ENCODE data around the gene PSENEN. TPM values are rescaled to one million over a fixed set of nuclear protein-coding genes. Genes with fewer than 3 reads are reported as not detected.

The PSENEN gene
- total and polyA plus RNA-seq, 2 of the 8 experiments (the other 6 are each of a cell fraction or from before 2014, with no cell fraction given): 66.7 to 75.3 TPM

GRCh38 chr19:35712567-35713505 is 32.6 kb upstream of the PSENEN start:
- Histone ChIP-seq H2BK20ac (ENCODE audit: low read length) (no peak overlapping the region), H3K4ac (replicated peaks; ENCODE audit: insufficient read length, low read depth, low read length) (no peak overlapping the region), H3K27me3 (replicated peaks in 1 of 4; ENCODE audit: control insufficient read depth in 3 of 4, extremely low read depth in 1 of 4, insufficient read depth in 3 of 4, low read length in 3 of 4) (no peaks in the 10 kb centered on the region), H3K27ac (ENCODE audit: low read depth, low read length) (no peak overlapping the region), H3K9me3 (ENCODE audit: insufficient read depth in 2 of 2, low read depth in 1 of 2, low read length in 1 of 2) (no peaks in the 10 kb centered on the region), H2BK120ac (replicated peaks; ENCODE audit: low read depth, low read length) (no peak overlapping the region), H3K18ac (ENCODE audit: extremely low read depth, low read length) (no peak overlapping the region), H2BK5ac (ENCODE audit: low read depth, low read length) (no peak overlapping the region), H3K4me1 (replicated peaks in 1 of 4; ENCODE audit: control insufficient read depth in 3 of 4, insufficient read depth in 4 of 4, low read length in 3 of 4) (peaks cover 0 to 28% (median 16%) of the 10 kb centered on the region in 4 experiments; a peak in 6 of 7 replicates), H3K9ac (replicated peaks in 1 of 4; ENCODE audit: extremely low read depth in 1 of 4, low read depth in 3 of 4, low read length in 3 of 4) (no peak overlapping the region), H3K23ac (ENCODE audit: insufficient read length) (no peak overlapping the region), H3K79me2 (ENCODE audit: control insufficient read depth in 1 of 2, insufficient read depth in 2 of 2, low read length in 2 of 2) (no peaks in the 10 kb centered on the region; a peak in 1 of 4 replicates), H3K14ac (ENCODE audit: insufficient read length) (no peak overlapping the region), H3K36me3 (ENCODE audit: control insufficient read depth in 2 of 4, insufficient read depth in 4 of 4, low read length in 3 of 4) (no peaks in the 10 kb centered on the region; a peak in 1 of 8 replicates), H3K23me2 (ENCODE audit: low read depth, low read length) (peaks cover 10% of the 10 kb centered on the region), H4K5ac (ENCODE audit: insufficient read length, low read depth, low read length) (no peak overlapping the region), H2AK5ac (ENCODE audit: low read depth, low read length) (no peak overlapping the region), H3K79me1 (ENCODE audit: low read depth, low read length) (no peaks in the 10 kb centered on the region), H3K4me3 (ENCODE audit: extremely low read depth in 1 of 4, insufficient read depth in 2 of 4, low read depth in 3 of 4, low read length in 4 of 4) (no peak overlapping the region), H2BK12ac (ENCODE audit: low read depth, low read length) (no peak overlapping the region), H3K56ac (replicated peaks; ENCODE audit: insufficient read length, low read depth, low read length) (no peak overlapping the region), H2AFZ (ENCODE audit: low read length) (no peak overlapping the region), H4K20me1 (replicated peaks in 1 of 2; ENCODE audit: control insufficient read depth in 1 of 2, insufficient read depth in 2 of 2, low read length in 2 of 2) (peaks cover 5% of the 10 kb centered on the region in 2 experiments), H3K4me2 (ENCODE audit: insufficient read depth in 1 of 2, low read depth in 2 of 2, low read length in 2 of 2) (no peak overlapping the region), H4K91ac (replicated peaks; ENCODE audit: insufficient read length, low read length) (no peak overlapping the region), H4K8ac (ENCODE audit: extremely low read depth, insufficient read depth, low read length) (no peak overlapping the region), H2BK15ac (ENCODE audit: low read length) (no peak overlapping the region)
- POLR2A ChIA-PET (ENCODE audit: partially characterized antibody): interaction anchor here (1.0 to 4.9 kb wide), 6 partner anchors 9 to 100 kb away, joined by 3 to 28 read pairs (median 8); partner anchors contain the start of genes HAUS5 and ZBTB32
- CTCF ChIA-PET (ENCODE audit: partially characterized antibody): interaction anchor here (0.6 to 6.6 kb wide), 6 partner anchors 13 to 1942 kb away, joined by 3 to 105 read pairs (median 4); no protein-coding TSS in a partner anchor
- FAIRE-seq (no peak), DNase-seq (ENCODE audit: low read depth in 1 of 2, low spot score in 2 of 2) (peak in 1 of 2 experiments; percentile 62)
- WGBS, 2 experiments (ENCODE audit: extremely low coverage in 1 of 2, insufficient coverage in 1 of 2, insufficient read length in 1 of 2, insufficient replicate concordance in 2 of 2, low coverage in 1 of 2, low lambda C conversion rate in 2 of 2, missing lambda C conversion rate in 1 of 2): 78% methylated on average over 11 of the region's 11 CpGs; no CpG with 5 or more reads in 1 of the 2 experiments
- no peak for TF ChIP-seq TBP (IDR thresholded peaks at IDR 0.05; ENCODE audit: low read depth, low read length)
- TF ChIP-seq NANOG (IDR thresholded peaks at IDR 0.05; ENCODE audit: insufficient read depth, low read depth, low read length, poor library complexity, severe bottlenecking): no peak
- TF ChIP-seq EP300 (IDR thresholded peaks at IDR 0.05; ENCODE audit: borderline replicate concordance in 1 of 2, low read depth in 2 of 2, low read length in 2 of 2): no peak
- TF ChIP-seq YY1 (IDR thresholded peaks at IDR 0.05; ENCODE audit: low read depth, low read length): no peak
- no peak for TF ChIP-seq RAD21 (IDR thresholded peaks at IDR 0.05 in 1 of 2, conservative IDR thresholded peaks at IDR 0.05 in 1 of 2; ENCODE audit: low read depth in 2 of 2, low read length in 2 of 2)
- no peak for TF ChIP-seq SP2 (IDR thresholded peaks at IDR 0.05; ENCODE audit: low read length)
- TF ChIP-seq CTBP2 (IDR thresholded peaks at IDR 0.05; ENCODE audit: borderline replicate concordance, insufficient read depth, insufficient read length, low read length): no peak
- no peak for TF ChIP-seq RBBP5 (IDR thresholded peaks at IDR 0.05; ENCODE audit: borderline replicate concordance, low read depth, low read length)
- no peak for TF ChIP-seq BRCA1 (IDR thresholded peaks at IDR 0.05; ENCODE audit: low read depth, low read length)
- TF ChIP-seq SRF (IDR thresholded peaks at IDR 0.05; ENCODE audit: low read depth, low read length): no peak

All from H1 (cell line).